HUES6 (cell line): ENCODE results near the gene ATP13A3.
"Not testable (repeated sequence)": the region's sequence is repeated elsewhere in the genome, so short reads cannot be mapped to it uniquely, and the experiment has no call there.

Experiments
- H3K27ac ChIP-seq: 2 replicates; pipeline ENCODE4 v1.7.0; 2013; ENCODE audit warnings: low read depth, mild to moderate bottlenecking, low read length, inconsistent platforms
- H3K27me3 ChIP-seq: 2 replicates; pipeline ENCODE4 v1.6.1; 2013; ENCODE audit warnings: low read length; ENCODE audit not compliant: control insufficient read depth, insufficient read depth
- H3K36me3 ChIP-seq: 2 replicates; pipeline ENCODE4 v1.6.1; 2013; ENCODE audit warnings: low read length; ENCODE audit not compliant: control insufficient read depth, insufficient read depth
- H3K4me1 ChIP-seq: 2 replicates; pipeline ENCODE4 v1.6.1; 2013; ENCODE audit warnings: low read length; ENCODE audit not compliant: control insufficient read depth, insufficient read depth
- H3K4me3 ChIP-seq: 2 replicates; pipeline ENCODE4 v1.5.1; 2013; ENCODE audit warnings: low read depth, low read length
- H3K9ac ChIP-seq: one replicate; pipeline ENCODE4 v1.6.1; 2013; ENCODE audit warnings: mild to moderate bottlenecking, low read length
- H3K9me3 ChIP-seq: 2 replicates; pipeline ENCODE4 v1.6.1; 2013; ENCODE audit warnings: low read depth, low read length; ENCODE audit not compliant: control insufficient read depth, insufficient read depth

Gene ATP13A3

DNA sequence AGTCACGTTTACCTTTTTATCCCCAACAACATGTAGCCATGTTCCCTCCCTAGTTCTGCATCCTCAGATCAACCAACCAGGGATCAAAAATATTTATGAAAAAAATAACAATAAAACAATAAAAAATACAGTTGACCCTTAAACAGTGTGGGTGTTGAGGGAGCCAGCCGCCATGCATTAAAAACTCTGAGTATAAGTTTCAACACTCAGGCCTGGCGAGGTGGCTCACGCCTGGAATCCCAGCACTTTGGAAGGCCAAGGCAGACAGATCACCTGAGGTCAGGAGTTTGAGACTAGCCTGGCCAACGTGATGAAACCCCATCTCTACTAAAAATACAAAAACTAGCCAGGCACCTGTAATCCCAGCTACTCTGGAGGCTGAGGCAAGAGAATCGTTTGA, 12.7 kb upstream of the ATP13A3 start:
- not testable (repeated sequence) for H3K9me3 ChIP-seq, H3K27me3 ChIP-seq, H3K36me3 ChIP-seq, H3K9ac ChIP-seq, H3K4me3 ChIP-seq, H3K27ac ChIP-seq
- H3K4me1 ChIP-seq = peaks cover 12% of the 10 kb centered on the region; the same call in 1 of the 2 replicates

DNA sequence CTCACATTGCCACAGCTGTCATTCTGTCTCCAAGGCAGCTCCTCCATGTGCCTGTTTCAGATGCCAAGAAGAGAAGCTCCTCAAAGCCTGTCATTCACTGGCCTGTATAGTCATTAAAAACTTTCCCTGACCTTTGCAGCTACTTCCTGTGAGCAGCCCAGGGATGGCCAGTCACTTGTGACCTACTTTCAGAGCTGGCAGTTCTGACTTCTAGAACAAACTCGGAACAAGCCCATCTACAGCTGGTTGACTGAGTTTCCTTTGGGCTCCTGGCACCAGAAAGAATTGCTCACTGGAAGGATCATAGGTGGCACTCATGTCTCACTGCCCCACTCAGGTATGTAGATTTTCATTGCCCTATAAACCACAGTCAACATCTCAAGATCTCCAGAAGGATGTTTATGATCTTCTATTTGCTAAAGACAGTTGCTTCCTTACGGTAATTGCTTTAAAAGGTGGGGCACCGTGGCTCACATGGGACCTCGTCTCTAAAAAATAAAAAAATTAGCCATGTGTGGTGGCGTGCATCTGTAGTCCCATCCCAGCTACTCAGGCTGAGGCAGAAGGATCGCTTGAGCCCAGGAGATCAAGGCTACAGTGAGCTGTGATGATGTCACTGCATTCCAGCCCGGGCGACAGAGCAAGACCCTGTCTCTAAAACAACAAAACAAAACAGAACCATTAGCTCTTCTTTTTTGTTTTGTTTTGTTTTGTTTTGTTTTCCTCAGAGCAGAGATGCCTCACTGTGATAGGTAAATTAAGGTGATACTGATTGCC, 11.2 kb upstream of the ATP13A3 start:
- H3K4me3 ChIP-seq = no peak overlapping the region
- H3K9me3 ChIP-seq = no peaks in the 10 kb centered on the region
- H3K36me3 ChIP-seq = no peaks in the 10 kb centered on the region
- H3K9ac ChIP-seq = no peak overlapping the region
- H3K27me3 ChIP-seq = no peaks in the 10 kb centered on the region
- peaks cover 12% of the 10 kb centered on the region; the same call in 1 of the 2 replicates for H3K4me1 ChIP-seq
- H3K27ac ChIP-seq = no peak overlapping the region

DNA sequence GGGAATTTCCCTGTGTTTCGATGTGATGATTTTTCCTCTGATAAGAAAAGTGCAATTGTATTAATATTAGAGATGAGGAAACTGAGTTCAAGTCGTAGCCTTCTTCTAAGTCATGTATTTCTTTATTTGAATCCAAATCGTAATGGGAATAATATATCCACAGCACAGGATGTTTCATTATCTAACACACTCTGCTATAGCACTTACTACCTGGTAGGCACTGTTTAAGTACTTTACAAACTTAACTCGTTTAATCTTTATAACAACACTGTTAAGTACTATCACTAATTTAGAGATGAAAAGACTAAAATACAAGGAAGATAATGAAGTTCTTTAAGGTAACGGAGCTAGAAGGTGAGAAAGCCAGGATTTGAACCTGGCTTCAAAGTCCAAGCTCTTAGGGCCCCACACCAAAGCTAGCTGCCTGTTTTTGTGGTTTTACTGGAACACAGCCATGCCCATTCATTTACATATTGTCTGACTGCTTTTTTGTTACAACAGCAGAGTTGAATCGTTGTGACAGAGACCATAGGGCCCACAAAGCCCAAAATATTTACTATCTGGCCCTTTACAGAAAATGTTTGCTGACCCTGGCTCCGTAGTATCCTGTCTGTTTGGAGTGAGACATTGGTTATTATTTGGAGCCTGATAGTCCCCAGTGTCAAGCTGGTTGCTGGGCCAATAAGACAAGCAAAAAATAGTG, 9.6 kb upstream of the ATP13A3 start:
- no peaks in the 10 kb centered on the region for H3K9me3 ChIP-seq
- H3K4me3 ChIP-seq = no peak overlapping the region
- no peaks in the 10 kb centered on the region for H3K36me3 ChIP-seq
- no peak overlapping the region for H3K27ac ChIP-seq
- peaks cover 12% of the 10 kb centered on the region; the same call in 1 of the 2 replicates for H3K4me1 ChIP-seq
- no peak overlapping the region for H3K9ac ChIP-seq
- no peaks in the 10 kb centered on the region for H3K27me3 ChIP-seq

GRCh38 chr3:194494951-194495374, 8.2 kb upstream of the ATP13A3 start:
- Histone ChIP-seq H3K4me3 (no peak overlapping the region), H3K27ac (no peak overlapping the region), H3K27me3 (no peaks in the 10 kb centered on the region), H3K9ac (no peak overlapping the region), H3K4me1 (peaks cover 13% of the 10 kb centered on the region; the same call in 1 of the 2 replicates), H3K9me3 (no peaks in the 10 kb centered on the region), H3K36me3 (no peaks in the 10 kb centered on the region)

GRCh38 chr3:194493995-194494927, 7.5 kb upstream of the ATP13A3 start:
- not testable (repeated sequence) for H3K9ac ChIP-seq, H3K9me3 ChIP-seq, H3K27me3 ChIP-seq, H3K36me3 ChIP-seq, H3K27ac ChIP-seq, H3K4me3 ChIP-seq
- H3K4me1 ChIP-seq = peaks cover 17% of the 10 kb centered on the region; the same call in 1 of the 2 replicates

- no peaks in the 10 kb centered on the region for H3K9me3 ChIP-seq
- peaks cover 13% of the 10 kb centered on the region for H3K4me1 ChIP-seq
- H3K27me3 ChIP-seq = no peaks in the 10 kb centered on the region; the same call in 1 of the 2 replicates
- H3K4me3 ChIP-seq = no peak overlapping the region
- H3K36me3 ChIP-seq = no peaks in the 10 kb centered on the region
- no peak overlapping the region for H3K9ac ChIP-seq
- H3K27ac ChIP-seq = no peak overlapping the region
These were observed 5.2 kb upstream of the ATP13A3 start for GRCh38 chr3:194492001-194492400.

GRCh38 chr3:194489736-194490612, 3.2 kb upstream of the ATP13A3 start:
- Histone ChIP-seq H3K9me3 (no peaks in the 10 kb centered on the region), H3K4me1 (peaks cover 20% of the 10 kb centered on the region), H3K27me3 (no peaks in the 10 kb centered on the region; the same call in 1 of the 2 replicates), H3K36me3 (no peaks in the 10 kb centered on the region), H3K27ac (no peak overlapping the region), H3K4me3 (no peak overlapping the region), H3K9ac (no peak overlapping the region)

DNA sequence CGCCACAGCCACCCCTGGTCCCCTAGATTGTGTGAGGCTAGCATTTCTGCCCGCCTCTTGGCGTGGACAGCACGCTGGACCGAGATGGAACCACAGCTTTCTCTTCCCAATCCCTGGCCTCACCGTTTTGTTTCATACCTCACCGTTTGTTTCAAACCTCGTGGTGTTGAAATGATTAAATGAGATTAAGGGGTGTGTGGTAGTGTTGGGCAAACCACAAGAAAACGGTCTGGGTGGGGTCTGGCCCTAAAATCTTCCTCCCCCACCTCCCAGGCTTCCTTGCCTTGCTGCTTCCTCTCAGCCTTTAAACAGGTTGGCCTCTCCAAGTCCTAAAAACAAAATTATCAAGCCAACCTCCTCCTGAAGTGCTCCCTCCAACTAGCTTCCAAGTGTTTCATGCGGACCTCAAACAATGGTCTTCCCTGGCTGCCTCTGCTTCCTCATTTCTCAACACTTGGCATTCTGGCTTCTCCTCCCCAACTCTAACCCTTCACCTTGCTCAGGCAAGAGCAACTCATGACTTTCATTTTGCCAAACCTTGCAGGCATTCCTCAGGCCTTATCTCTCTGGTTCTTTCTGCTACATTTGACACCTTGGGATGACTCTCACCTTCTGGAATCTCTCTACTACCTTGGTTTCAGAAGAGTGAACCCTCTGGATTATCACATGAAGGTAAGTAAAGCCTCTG, 1.4 kb upstream of the ATP13A3 start:
- no peaks in the 10 kb centered on the region; the same call in 1 of the 2 replicates for H3K27me3 ChIP-seq
- peak overlapping the region; percentile 81 for H3K4me3 ChIP-seq
- peaks cover 13% of the 10 kb centered on the region; the same call in 1 of the 2 replicates for H3K36me3 ChIP-seq
- H3K9ac ChIP-seq = peak overlapping the region; percentile 67
- H3K9me3 ChIP-seq = no peaks in the 10 kb centered on the region
- peaks cover 20% of the 10 kb centered on the region for H3K4me1 ChIP-seq
- H3K27ac ChIP-seq = no peak overlapping the region; the same call in 1 of the 2 replicates

DNA sequence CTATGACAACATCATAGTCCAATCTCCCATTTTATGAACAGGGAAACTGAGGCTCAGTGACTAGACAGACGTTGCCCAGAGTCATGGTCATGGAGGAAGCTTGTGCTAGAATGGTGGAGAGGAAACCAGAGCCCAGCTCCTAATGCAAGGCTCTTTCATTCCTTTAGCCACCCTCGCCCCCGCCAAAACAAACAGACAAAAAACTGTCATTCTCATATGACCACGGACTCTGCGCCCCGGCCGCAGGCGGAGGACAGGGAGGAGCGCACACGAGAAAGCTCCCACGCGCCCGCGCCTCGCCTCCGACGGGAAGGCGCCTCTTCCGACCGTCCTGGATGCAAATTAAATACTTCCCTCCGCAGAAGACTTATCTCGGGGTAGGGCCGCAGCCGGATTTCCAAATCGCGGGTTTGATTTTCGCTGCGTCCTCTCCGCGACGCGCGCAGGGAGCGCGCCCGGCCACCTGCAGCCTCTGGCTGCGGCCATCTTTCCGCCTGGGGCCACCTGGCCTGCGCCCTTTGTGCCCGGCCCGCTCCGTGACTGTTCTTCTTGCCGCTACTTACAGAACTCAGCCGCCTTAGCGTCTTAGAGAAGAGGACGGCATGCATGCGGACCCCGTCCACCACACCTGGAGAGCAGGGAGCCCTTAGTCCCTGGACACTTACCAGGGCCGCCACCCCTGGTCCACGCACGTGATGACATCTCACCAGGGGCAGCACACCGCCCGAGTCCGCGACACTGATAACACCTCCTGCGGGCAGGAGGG, 670 bp upstream of the ATP13A3 start:
- peak overlapping the region; percentile 67 for H3K9ac ChIP-seq
- peaks cover 20% of the 10 kb centered on the region for H3K4me1 ChIP-seq
- H3K27me3 ChIP-seq = no peaks in the 10 kb centered on the region; the same call in 1 of the 2 replicates
- no peak overlapping the region; the same call in 1 of the 2 replicates for H3K27ac ChIP-seq
- H3K4me3 ChIP-seq = peak overlapping the region; percentile 81
- no peaks in the 10 kb centered on the region for H3K9me3 ChIP-seq
- peaks cover 17% of the 10 kb centered on the region; the same call in 1 of the 2 replicates for H3K36me3 ChIP-seq
